GM12878 (cell line): Measurements from ENCODE around the gene NPR3.

Experiments
- HDGF ChIP-seq: fragments of 450-650 bp; IDR thresholded peaks from 2 replicates; pipeline ENCODE4 v1.6.1; 2016; ENCODE audit warnings: antibody characterized with exemption
- POLR2A ChIP-seq: IDR thresholded peaks from 2 replicates; pipeline ENCODE4 v1.6.1; 2011; ENCODE audit warnings: low read depth, mild to moderate bottlenecking, low read length

- no peak for TF ChIP-seq POLR2A
- no peak for TF ChIP-seq HDGF
Measured at GRCh38 chr5:32687499-32687831, 23.7 kb upstream of the NPR3 start.
